Panc1 (cell line): ENCODE data around the gene TM4SF4.

Experiments
- CTCF ChIP-seq: fragments of 450-650 bp; IDR thresholded peaks from 2 replicates; pipeline ENCODE4 v1.5.1; 2017; ENCODE audit warnings: mild to moderate bottlenecking
- POLR2AphosphoS5 ChIP-seq: IDR thresholded peaks from 2 replicates; pipeline ENCODE4 v1.6.1; 2012; ENCODE audit warnings: mild to moderate bottlenecking, low read depth, low read length, moderate library complexity
- SIN3A ChIP-seq: IDR thresholded peaks from 2 replicates; pipeline ENCODE4 v1.6.1; 2012; ENCODE audit warnings: low read depth, mild to moderate bottlenecking, low read length, moderate library complexity, borderline replicate concordance; ENCODE audit not compliant: insufficient read depth
- TCF7L2 ChIP-seq: IDR thresholded peaks from 2 replicates; pipeline ENCODE4 v1.6.1; 2011; ENCODE audit warnings: mild to moderate bottlenecking, low read depth, low read length, inconsistent platforms

- no peak for TF ChIP-seq CTCF
- no peak for TF ChIP-seq TCF7L2
- no peak for TF ChIP-seq POLR2AphosphoS5
- TF ChIP-seq SIN3A = no peak
These were observed 35.0 kb downstream of the TM4SF4 start for GRCh38 chr3:149509526-149509925.
